Glutamatergic neuron (in vitro differentiated cells): ENCODE data around the gene ZNF184. TPM values are rescaled to one million over a fixed set of nuclear protein-coding genes. Genes with fewer than 3 reads are reported as not detected.

ENCODE experiments used
- DNase-seq: peaks from one replicate; pipeline ENCODE4 v3.0.0; 2022
- H3K27ac Mint-ChIP-seq: one replicate; pipeline ENCODE4 v1.8.0; 2020; ENCODE audit warnings: mild to moderate bottlenecking, mixed read lengths, inconsistent platforms; ENCODE audit not compliant: unreplicated experiment
- H3K27me3 Mint-ChIP-seq: one replicate; pipeline ENCODE4 v1.8.0; 2020; ENCODE audit warnings: mild to moderate bottlenecking, moderate library complexity, mixed read lengths, inconsistent platforms; ENCODE audit not compliant: unreplicated experiment
- H3K36me3 Mint-ChIP-seq: one replicate; pipeline ENCODE4 v1.8.0; 2020; ENCODE audit warnings: mild to moderate bottlenecking, mixed read lengths, inconsistent platforms; ENCODE audit not compliant: unreplicated experiment
- H3K4me1 Mint-ChIP-seq: one replicate; pipeline ENCODE4 v1.8.0; 2020; ENCODE audit warnings: mild to moderate bottlenecking, low read depth, mixed read lengths, inconsistent platforms; ENCODE audit not compliant: unreplicated experiment
- H3K4me3 Mint-ChIP-seq: one replicate; pipeline ENCODE4 v1.8.0; 2020; ENCODE audit warnings: mild to moderate bottlenecking, mixed read lengths, inconsistent platforms; ENCODE audit not compliant: unreplicated experiment
- H3K9me3 Mint-ChIP-seq: one replicate; pipeline ENCODE4 v1.8.0; 2020; ENCODE audit warnings: mild to moderate bottlenecking, moderate library complexity, mixed read lengths, inconsistent platforms; ENCODE audit not compliant: unreplicated experiment
- CTCF ChIP-seq: fragments of 200-600 bp; sonication (generic); IDR thresholded peaks from one replicate; pipeline ENCODE4 v1.5.0; 2021; ENCODE audit not compliant: partially characterized antibody, unreplicated experiment
- total RNA-seq: library from RNA; stranded (reverse); fragmentation: NEBNext Ultra II Directional; extraction: Animal tissue kit (Norgen Biotek cat#: 25700); gene quantifications from one replicate; pipeline ENCODE4 v1.2.1, GENCODE V29; 2021; ENCODE audit not compliant: unreplicated experiment

ZNF184 gene
- total RNA-seq, 1 donor from 2014 or later = 10.8 TPM

DNA sequence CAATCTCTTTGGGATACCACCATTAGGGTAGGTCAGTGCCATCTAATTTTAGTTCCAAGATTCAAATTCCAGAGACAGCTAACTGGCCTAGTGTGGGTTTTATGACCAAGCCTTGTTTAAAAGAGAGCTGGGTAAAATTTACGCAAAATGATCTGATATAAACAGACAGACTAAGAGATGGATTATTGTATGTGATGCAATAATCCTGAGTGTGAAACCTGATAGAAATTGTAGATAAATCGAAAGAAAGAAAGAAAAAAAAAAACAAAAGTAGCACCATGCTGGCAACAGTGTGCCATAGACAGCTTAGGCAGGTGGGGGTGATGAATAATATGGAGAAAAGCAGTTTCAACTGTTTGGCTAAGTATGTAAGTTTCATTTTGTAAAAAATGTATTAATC lies 2.9 kb downstream of the ZNF184 start:
- peak overlapping the region; percentile 10 for H3K4me3 Mint-ChIP-seq
- H3K4me1 Mint-ChIP-seq = peaks cover 10% of the 10 kb centered on the region
- peaks cover 5% of the 10 kb centered on the region for H3K36me3 Mint-ChIP-seq
- no peak for TF ChIP-seq CTCF
- peaks cover 4% of the 10 kb centered on the region for H3K9me3 Mint-ChIP-seq
- no peak for DNase-seq
- peaks cover 3% of the 10 kb centered on the region for H3K27me3 Mint-ChIP-seq
- no peak overlapping the region for H3K27ac Mint-ChIP-seq

- H3K4me3 Mint-ChIP-seq = peak overlapping the region; percentile 5
- H3K36me3 Mint-ChIP-seq = peaks cover 18% of the 10 kb centered on the region
- H3K27ac Mint-ChIP-seq = peak overlapping the region; percentile 10
- H3K9me3 Mint-ChIP-seq = peaks cover 8% of the 10 kb centered on the region
- peaks cover 10% of the 10 kb centered on the region for H3K4me1 Mint-ChIP-seq
- H3K27me3 Mint-ChIP-seq = peaks cover 3% of the 10 kb centered on the region
- TF ChIP-seq CTCF = no peak
- no peak for DNase-seq
Observed at GRCh38 chr6:27468334-27468733, 4.6 kb downstream of the ZNF184 start.

DNA sequence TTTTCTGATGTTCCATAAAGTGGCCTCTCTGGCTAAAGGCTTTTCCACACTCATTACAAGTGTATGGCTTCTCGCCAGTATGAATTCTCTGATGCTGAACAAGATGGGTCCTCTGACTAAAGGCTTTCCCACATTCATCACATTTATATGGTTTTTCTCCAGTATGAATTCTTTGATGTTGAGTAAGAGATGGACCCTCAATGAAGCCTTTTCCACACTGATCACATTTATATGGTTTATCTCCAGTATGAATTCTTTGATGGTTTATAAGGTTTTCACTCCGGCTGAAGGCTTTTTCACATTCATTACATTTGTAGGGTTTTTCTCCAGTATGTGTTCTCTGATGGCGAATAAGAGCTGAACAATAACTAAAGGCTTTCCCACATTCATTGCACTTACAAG lies 20.4 kb downstream of the ZNF184 start:
- H3K27me3 Mint-ChIP-seq = no peaks in the 10 kb centered on the region

GRCh38 chr6:27451660-27452390 lies 21.1 kb downstream of the ZNF184 start:
- no peak for TF ChIP-seq CTCF
- peaks cover 89% of the 10 kb centered on the region for H3K36me3 Mint-ChIP-seq
- no peaks in the 10 kb centered on the region for H3K4me1 Mint-ChIP-seq
- no peak overlapping the region for H3K4me3 Mint-ChIP-seq
- H3K9me3 Mint-ChIP-seq = peaks cover 25% of the 10 kb centered on the region
- DNase-seq = no peak
- no peak overlapping the region for H3K27ac Mint-ChIP-seq
- no peaks in the 10 kb centered on the region for H3K27me3 Mint-ChIP-seq

More for the DNA sequence above, 20.4 kb downstream of the ZNF184 start:
- no peak overlapping the region for H3K27ac Mint-ChIP-seq
- H3K9me3 Mint-ChIP-seq = peaks cover 23% of the 10 kb centered on the region
- no peak overlapping the region for H3K4me3 Mint-ChIP-seq
- TF ChIP-seq CTCF = no peak
- H3K4me1 Mint-ChIP-seq = no peaks in the 10 kb centered on the region
- no peak for DNase-seq
- peaks cover 92% of the 10 kb centered on the region for H3K36me3 Mint-ChIP-seq

DNA sequence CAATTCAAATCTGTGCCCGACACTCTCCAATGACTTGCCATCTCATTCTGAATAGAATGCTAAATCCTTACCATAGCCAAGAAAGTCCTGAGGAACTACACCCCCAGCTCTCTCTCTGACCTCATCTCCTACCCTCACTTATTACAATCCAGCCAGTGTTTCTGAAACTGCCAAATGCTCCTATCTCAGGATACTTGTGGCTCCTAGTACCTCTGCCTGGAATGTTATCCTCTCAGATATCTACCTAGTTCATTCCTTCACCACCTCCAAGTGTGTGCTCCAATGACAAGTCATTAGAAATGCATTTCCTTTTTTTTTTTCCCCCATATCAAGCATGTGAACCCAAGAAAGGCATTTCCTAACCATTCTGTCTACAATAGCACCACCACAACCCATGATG lies 24.4 kb downstream of the ZNF184 start:
- Mint-ChIP-seq H3K9me3 (peaks cover 19% of the 10 kb centered on the region), H3K4me1 (no peaks in the 10 kb centered on the region), H3K4me3 (no peak overlapping the region), H3K27me3 (no peaks in the 10 kb centered on the region), H3K36me3 (peaks cover 65% of the 10 kb centered on the region), H3K27ac (no peak overlapping the region)
- TF ChIP-seq CTCF = no peak
- DNase-seq = no peak
